ENCODE measurements around the gene FAM174C. TPM values are rescaled to one million over a fixed set of nuclear protein-coding genes. Genes with fewer than 3 reads are reported as not detected.

Gene FAM174C
- total and polyA plus RNA-seq, 4 donors = 14.6 to 79.8 (median 33.8) TPM

DNA sequence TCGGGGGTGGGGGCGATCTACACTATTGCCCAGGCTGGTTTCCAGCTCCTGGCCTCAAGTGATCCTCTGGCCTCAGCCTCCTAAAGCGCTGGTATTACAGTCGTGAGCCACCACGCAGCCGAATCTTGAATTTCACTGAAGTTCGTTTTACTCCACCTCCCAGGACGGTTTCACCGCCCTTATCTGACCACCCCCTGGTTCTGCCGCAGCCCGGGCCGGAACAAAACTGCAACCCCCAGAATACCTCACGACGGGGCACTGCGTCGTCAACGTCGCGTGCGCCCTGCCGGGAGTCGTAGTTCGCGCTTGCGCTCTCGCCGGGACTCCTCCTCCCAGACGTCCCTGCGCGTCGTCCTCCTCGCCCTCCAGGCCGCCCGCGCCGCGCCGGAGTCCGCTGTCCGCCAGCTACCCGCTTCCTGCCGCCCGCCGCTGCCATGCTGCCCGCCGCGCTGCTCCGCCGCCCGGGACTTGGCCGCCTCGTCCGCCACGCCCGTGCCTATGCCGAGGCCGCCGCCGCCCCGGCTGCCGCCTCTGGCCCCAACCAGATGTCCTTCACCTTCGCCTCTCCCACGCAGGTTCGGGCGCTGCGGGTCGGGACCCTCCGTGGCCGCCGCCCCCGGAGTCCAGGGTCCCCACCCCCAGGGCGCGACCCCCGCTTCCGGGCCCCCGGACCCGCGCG is 33.8 kb upstream of the FAM174C start, which contains the start of gene ATP5F1D:
TSS of gene ATP5F1D (plus strand) at position 335 of the 679 bp plus-strand sequence. CDS start at position 435, 100 bp downstream.
- no peaks in the 10 kb centered on the region for H3K36me3 ChIP-seq (ENCODE audit: control insufficient read depth in 4 of 4, insufficient read depth in 3 of 4, low read depth in 1 of 4, low read length in 3 of 4)
- TF ChIP-seq YY1 (IDR thresholded peaks at IDR 0.05) (peak; percentile 38), HNF4G (IDR thresholded peaks at IDR 0.05) (no peak), RAD21 (IDR thresholded peaks at IDR 0.05) (peak in 1 of 2 donors; percentile 11), RXRA (IDR thresholded peaks at IDR 0.05) (peak; percentile 17 to 22), NR2F2 (IDR thresholded peaks at IDR 0.05) (peak; percentile 38), ZBTB33 (IDR thresholded peaks at IDR 0.05) (no peak), SP1 (IDR thresholded peaks at IDR 0.05) (peak; percentile 35), GABPA (IDR thresholded peaks at IDR 0.05 in 1 of 2, conservative IDR thresholded peaks at IDR 0.05 in 1 of 2) (peak in 1 of 2 donors; percentile 43)
- TF ChIP-seq, protein P1, sequence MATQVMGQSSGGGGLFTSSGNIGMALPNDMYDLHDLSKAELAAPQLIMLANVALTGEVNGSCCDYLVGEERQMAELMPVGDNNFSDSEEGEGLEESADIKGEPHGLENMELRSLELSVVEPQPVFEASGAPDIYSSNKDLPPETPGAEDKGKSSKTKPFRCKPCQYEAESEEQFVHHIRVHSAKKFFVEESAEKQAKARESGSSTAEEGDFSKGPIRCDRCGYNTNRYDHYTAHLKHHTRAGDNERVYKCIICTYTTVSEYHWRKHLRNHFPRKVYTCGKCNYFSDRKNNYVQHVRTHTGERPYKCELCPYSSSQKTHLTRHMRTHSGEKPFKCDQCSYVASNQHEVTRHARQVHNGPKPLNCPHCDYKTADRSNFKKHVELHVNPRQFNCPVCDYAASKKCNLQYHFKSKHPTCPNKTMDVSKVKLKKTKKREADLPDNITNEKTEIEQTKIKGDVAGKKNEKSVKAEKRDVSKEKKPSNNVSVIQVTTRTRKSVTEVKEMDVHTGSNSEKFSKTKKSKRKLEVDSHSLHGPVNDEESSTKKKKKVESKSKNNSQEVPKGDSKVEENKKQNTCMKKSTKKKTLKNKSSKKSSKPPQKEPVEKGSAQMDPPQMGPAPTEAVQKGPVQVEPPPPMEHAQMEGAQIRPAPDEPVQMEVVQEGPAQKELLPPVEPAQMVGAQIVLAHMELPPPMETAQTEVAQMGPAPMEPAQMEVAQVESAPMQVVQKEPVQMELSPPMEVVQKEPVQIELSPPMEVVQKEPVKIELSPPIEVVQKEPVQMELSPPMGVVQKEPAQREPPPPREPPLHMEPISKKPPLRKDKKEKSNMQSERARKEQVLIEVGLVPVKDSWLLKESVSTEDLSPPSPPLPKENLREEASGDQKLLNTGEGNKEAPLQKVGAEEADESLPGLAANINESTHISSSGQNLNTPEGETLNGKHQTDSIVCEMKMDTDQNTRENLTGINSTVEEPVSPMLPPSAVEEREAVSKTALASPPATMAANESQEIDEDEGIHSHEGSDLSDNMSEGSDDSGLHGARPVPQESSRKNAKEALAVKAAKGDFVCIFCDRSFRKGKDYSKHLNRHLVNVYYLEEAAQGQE (IDR thresholded peaks at IDR 0.05) = peak; percentile 53
- H3K9ac ChIP-seq (ENCODE audit: low read depth in 1 of 2, low read length in 2 of 2) = peak within 1 kb of the TSS; percentile 41 to 89
- DNase-seq (ENCODE audit: low spot score) = peak; percentile 90
- no peaks in the 10 kb centered on the region for H3K9me3 ChIP-seq (ENCODE audit: control insufficient read depth in 4 of 4, low read length in 3 of 4)
- H3K4me1 ChIP-seq (ENCODE audit: control insufficient read depth in 4 of 4, insufficient read depth in 4 of 4, low read length in 3 of 4) = peaks cover 34 to 73% (median 48%) of the 10 kb centered on the region in 4 donors
- under 1% methylated on average over 79 of the region's 79 CpGs for WGBS
- no peaks in the 10 kb centered on the region for H3K27me3 ChIP-seq (ENCODE audit: control insufficient read depth in 4 of 4, insufficient read depth in 4 of 4, low read length in 3 of 4)
- peak within 1 kb of the TSS; percentile 91 to 95 for H3K27ac ChIP-seq (ENCODE audit: low read depth in 1 of 2, low read length in 2 of 2)
- peak within 1 kb of the TSS; percentile 79 to 89 (median 84) for H3K4me3 ChIP-seq (ENCODE audit: low read depth in 1 of 3, low read length in 3 of 3)

DNA sequence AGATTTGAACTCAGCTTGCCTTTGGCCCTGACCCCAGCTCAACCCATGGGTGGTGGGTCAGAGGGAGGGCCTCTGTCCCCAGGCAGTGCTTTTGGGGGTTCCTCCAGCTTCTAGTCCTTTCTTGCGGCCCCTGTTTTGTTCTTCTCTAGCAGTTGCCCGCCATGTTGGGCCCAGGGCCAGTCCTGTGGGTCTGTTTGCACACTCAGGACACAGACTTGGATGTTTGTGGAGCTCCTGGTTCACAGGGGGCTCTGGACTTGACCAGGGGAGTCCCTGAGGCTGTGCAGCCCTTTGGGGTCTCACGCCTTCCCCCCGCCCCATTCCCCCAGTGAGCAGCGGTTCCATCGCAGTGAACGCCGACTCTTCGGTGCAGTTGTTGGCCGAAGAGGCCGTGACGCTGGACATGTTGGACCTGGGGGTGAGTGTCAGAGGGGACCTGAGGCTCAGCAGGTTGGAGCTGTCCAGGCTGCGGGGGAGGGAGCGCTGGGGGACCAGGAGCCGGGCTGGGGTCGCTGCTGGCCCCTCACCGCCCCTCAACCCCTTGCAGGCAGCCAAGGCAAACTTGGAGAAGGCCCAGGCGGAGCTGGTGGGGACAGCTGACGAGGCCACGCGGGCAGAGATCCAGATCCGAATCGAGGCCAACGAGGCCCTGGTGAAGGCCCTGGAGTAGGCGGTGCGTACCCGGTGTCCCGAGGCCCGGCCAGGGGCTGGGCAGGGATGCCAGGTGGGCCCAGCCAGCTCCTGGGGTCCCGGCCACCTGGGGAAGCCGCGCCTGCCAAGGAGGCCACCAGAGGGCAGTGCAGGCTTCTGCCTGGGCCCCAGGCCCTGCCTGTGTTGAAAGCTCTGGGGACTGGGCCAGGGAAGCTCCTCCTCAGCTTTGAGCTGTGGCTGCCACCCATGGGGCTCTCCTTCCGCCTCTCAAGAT is 31.3 kb upstream of the FAM174C start:
- Histone ChIP-seq H3K36me3 (ENCODE audit: control insufficient read depth in 4 of 4, insufficient read depth in 3 of 4, low read depth in 1 of 4, low read length in 3 of 4) (no peaks in the 10 kb centered on the region), H3K27me3 (ENCODE audit: control insufficient read depth in 4 of 4, insufficient read depth in 4 of 4, low read length in 3 of 4) (no peaks in the 10 kb centered on the region), H3K9ac (ENCODE audit: low read depth in 1 of 2, low read length in 2 of 2) (peak overlapping the region in 1 of 2 donors; percentile 21), H3K9me3 (ENCODE audit: control insufficient read depth in 4 of 4, low read length in 3 of 4) (no peaks in the 10 kb centered on the region), H3K4me1 (ENCODE audit: control insufficient read depth in 4 of 4, insufficient read depth in 4 of 4, low read length in 3 of 4) (peaks cover 34 to 73% (median 57%) of the 10 kb centered on the region in 4 donors), H3K4me3 (ENCODE audit: low read depth in 1 of 3, low read length in 3 of 3) (peak overlapping the region in 1 of 3 donors; percentile 38), H3K27ac (ENCODE audit: low read depth in 1 of 2, low read length in 2 of 2) (peak overlapping the region; percentile 86 to 92)
- 23% methylated on average over 33 of the region's 33 CpGs for WGBS
- DNase-seq (ENCODE audit: low spot score) = peak; percentile 88
- no peak for TF ChIP-seq ATF3 (IDR thresholded peaks at IDR 0.05)
- peak; percentile 5 for TF ChIP-seq YY1 (IDR thresholded peaks at IDR 0.05)
- no peak for TF ChIP-seq FOXA2 (IDR thresholded peaks at IDR 0.05)
- no peak for TF ChIP-seq ZBTB33 (IDR thresholded peaks at IDR 0.05)
- TF ChIP-seq GABPA (IDR thresholded peaks at IDR 0.05 in 1 of 2, conservative IDR thresholded peaks at IDR 0.05 in 1 of 2) = no peak
- TF ChIP-seq JUND (IDR thresholded peaks at IDR 0.05) = no peak
- TF ChIP-seq, protein P2, sequence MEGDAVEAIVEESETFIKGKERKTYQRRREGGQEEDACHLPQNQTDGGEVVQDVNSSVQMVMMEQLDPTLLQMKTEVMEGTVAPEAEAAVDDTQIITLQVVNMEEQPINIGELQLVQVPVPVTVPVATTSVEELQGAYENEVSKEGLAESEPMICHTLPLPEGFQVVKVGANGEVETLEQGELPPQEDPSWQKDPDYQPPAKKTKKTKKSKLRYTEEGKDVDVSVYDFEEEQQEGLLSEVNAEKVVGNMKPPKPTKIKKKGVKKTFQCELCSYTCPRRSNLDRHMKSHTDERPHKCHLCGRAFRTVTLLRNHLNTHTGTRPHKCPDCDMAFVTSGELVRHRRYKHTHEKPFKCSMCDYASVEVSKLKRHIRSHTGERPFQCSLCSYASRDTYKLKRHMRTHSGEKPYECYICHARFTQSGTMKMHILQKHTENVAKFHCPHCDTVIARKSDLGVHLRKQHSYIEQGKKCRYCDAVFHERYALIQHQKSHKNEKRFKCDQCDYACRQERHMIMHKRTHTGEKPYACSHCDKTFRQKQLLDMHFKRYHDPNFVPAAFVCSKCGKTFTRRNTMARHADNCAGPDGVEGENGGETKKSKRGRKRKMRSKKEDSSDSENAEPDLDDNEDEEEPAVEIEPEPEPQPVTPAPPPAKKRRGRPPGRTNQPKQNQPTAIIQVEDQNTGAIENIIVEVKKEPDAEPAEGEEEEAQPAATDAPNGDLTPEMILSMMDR (IDR thresholded peaks at IDR 0.05; ENCODE audit: low read depth, low read length, missing input control) = peak; percentile 93
- peak; percentile 8 to 42 for TF ChIP-seq RXRA (IDR thresholded peaks at IDR 0.05)
- no peak for TF ChIP-seq TAF1 (conservative IDR thresholded peaks at IDR 0.05)
- TF ChIP-seq HNF4G (IDR thresholded peaks at IDR 0.05) = no peak
- TF ChIP-seq MAX (IDR thresholded peaks at IDR 0.05) = no peak
- peak; percentile 89 to 94 for TF ChIP-seq RAD21 (IDR thresholded peaks at IDR 0.05)
- no peak for TF ChIP-seq HNF4A (conservative IDR thresholded peaks at IDR 0.05)

All from liver (tissue), 9 donors.